Spleen (tissue), 13 donors: ENCODE results near the gene AMY2A. TPM values are rescaled to one million over a fixed set of nuclear protein-coding genes. Genes with fewer than 3 reads are reported as not detected.
"Not testable (repeated sequence)": the region's sequence is repeated elsewhere in the genome, so short reads cannot be mapped to it uniquely, and the experiment has no call there.

Source experiments
- DNase-seq: peaks from one replicate; pipeline ENCODE4 v3.0.0-alpha.2; 2020
- H3K27ac ChIP-seq, 8 donors: fragments of 200-600 bp; sonication (generic) in 7 of 8; 1 replicate in 4 of 8; 2 replicates in 4 of 8; pipeline versions ENCODE4 v1.5.0 to v1.8.0; 2016 to 2021; ENCODE audit warnings: inconsistent platforms in 4 of 8, mild to moderate bottlenecking in 4 of 8, moderate library complexity in 1 of 8
- H3K27me3 ChIP-seq, 7 donors: fragments of 200-600 bp; sonication (generic) in 6 of 7; replicated peaks in 1 of 7; 1 replicate in 4 of 7; 2 replicates in 3 of 7; pipeline versions ENCODE4 v1.5.0 to v1.8.0; 2016 to 2021; ENCODE audit warnings: inconsistent platforms in 3 of 7, mild to moderate bottlenecking in 1 of 7
- H3K36me3 ChIP-seq, 6 donors: fragments of 200-600 bp; sonication (generic) in 5 of 6; 1 replicate in 4 of 6; 2 replicates in 2 of 6; pipeline versions ENCODE4 v1.5.0 to v1.8.0; 2016 to 2021; ENCODE audit warnings: inconsistent platforms in 2 of 6
- H3K4me1 ChIP-seq, 6 donors: fragments of 200-600 bp; sonication (generic) in 5 of 6; 1 replicate in 3 of 6; 2 replicates in 3 of 6; pipeline versions ENCODE4 v1.5.0 to v1.8.0; 2016 to 2021; ENCODE audit warnings: inconsistent platforms in 3 of 6
- H3K4me3 ChIP-seq, 8 donors: fragments of 200-600 bp; sonication (generic) in 7 of 8; 1 replicate in 4 of 8; 2 replicates in 4 of 8; pipeline versions ENCODE4 v1.5.0 to v1.8.0; 2016 to 2021; ENCODE audit warnings: inconsistent platforms in 4 of 8, mild to moderate bottlenecking in 4 of 8, moderate library complexity in 2 of 8
- H3K9me3 ChIP-seq, 8 donors: fragments of 200-600 bp; sonication (generic) in 7 of 8; 1 replicate in 4 of 8; 2 replicates in 4 of 8; pipeline versions ENCODE4 v1.5.0 to v1.8.0; 2016 to 2021; ENCODE audit warnings: inconsistent platforms in 4 of 8
- POLR2A ChIP-seq, 3 donors: fragments of 450-650 bp; IDR thresholded peaks; one replicate each; pipeline ENCODE4 v1.5.1; 2017; ENCODE audit warnings: antibody characterized with exemption in 3 of 3, mild to moderate bottlenecking in 1 of 3
- POLR2AphosphoS5 ChIP-seq, 3 donors: sonication (generic); formaldehyde crosslinking; IDR thresholded peaks; one replicate each; pipeline ENCODE4 v1.5.1; 2017; ENCODE audit warnings: antibody characterized with exemption in 3 of 3
- WGBS, 5 donors: extraction: QIAGEN DNeasy Blood & Tissue Kit in 3 of 5; methylation state at CpG; one replicate each; pipeline versions ENCODE4 v1.1.5 to v1.1.7; 2013 to 2018; 5-methylcytosine and 5-hydroxymethylcytosine counted together
- intact Hi-C: fragments of 100-400 bp; cut with DNase I; formaldehyde crosslinking; loops from one replicate; pipeline ENCODE4 v1.15.0; 2023; ENCODE audit warnings: low total_unique reads
- long read RNA-seq, 2 donors: transcript quantifications; one replicate each; lab custom pipeline, GENCODE V29; 2026
- polyA plus RNA-seq, 3 donors: library from polyadenylated mRNA; stranded (reverse); fragments of 200-250 nt; gene quantifications; one replicate each; pipeline ENCODE4 v1.2.1, GENCODE V29; 2013
- total RNA-seq, 7 donors: library from RNA; depleted of rRNA in 3 of 7; stranded (reverse); fragments of >200 nt in 3 of 7; fragmentation: NEBNext Ultra II Directional in 4 of 7; extraction: Animal tissue kit (Norgen Biotek cat#: 25700) in 4 of 7; gene quantifications; one replicate each; pipeline versions ENCODE4 v1.1.0 to v1.2.1, GENCODE V29; 2016 to 2021
- TF ChIP-seq, protein P1 (sequence below), 11 experiments: fragments of 200-600 bp in 7 of 11; fragments of 450-650 bp in 4 of 11; sonication (generic) in 4 of 11; IDR thresholded peaks in 8 of 11; conservative IDR thresholded peaks in 3 of 11; 1 replicate in 7 of 11; 2 replicates in 4 of 11; pipeline versions ENCODE4 v1.4.0 to v1.8.0; 2016 to 2021; ENCODE audit warnings: antibody characterized with exemption in 11 of 11, inconsistent platforms in 4 of 11, mild to moderate bottlenecking in 1 of 11
- donor health status: healthy with polysubstance abuse.
- donor health status: DM: no; HTN: no; CAD: no; lungs with moderate emphysema.
- donor health status: DM: no; HTN: no; CAD: no.
- donor health status: Bipolar disorder and iron deficiency.
- donor health status: healthy.
- donor health status: DM: no; HTN: no; CAD: no.
- donor health status: DM: yes; HTN: yes; CAD: no.

AMY2A gene
- total RNA-seq (1 to 10 TPM in 3 of 7 donors, under 1 TPM in 1, not detected in 3; 0.43 to 6.9 (median 2.7) TPM), polyA plus RNA-seq (under 1 TPM; 0.06 to 0.16 (median 0.09) TPM)
- long read RNA-seq, donor 1: 0 reads
- long read RNA-seq, donor 2: 0 reads

DNA sequence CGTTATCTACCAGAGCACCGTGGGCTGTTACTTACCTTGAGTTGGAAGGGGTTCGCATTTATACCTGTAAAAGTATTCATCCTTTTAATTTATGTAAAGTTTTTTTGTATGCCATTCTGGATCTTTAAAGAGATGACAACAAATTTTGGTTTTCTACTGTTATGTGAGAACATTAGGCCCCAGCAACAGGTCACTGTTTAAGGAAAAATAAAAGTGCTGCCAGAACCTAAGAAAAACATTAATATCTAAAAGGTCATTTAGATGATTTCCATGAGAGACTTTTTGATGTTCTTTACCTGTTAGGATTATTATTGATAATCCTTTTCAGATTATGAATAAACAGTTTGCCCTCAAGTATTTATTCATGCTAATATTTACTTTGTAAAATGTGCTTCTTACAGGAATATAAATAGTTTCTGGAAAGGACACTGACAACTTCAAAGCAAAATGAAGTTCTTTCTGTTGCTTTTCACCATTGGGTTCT is at the start of gene AMY2A:
TSS of gene AMY2A (plus strand) at position 434 of the 484 bp plus-strand sequence. CDS start at position 448, 14 bp downstream.
- DNase-seq, H3K4me1 ChIP-seq, H3K4me3 ChIP-seq, H3K36me3 ChIP-seq, intact Hi-C loops, H3K27me3 ChIP-seq, H3K27ac ChIP-seq, H3K9me3 ChIP-seq: not testable (repeated sequence)
- 78 to 97% (median 84%) methylated on average over 3 of the region's 3 CpGs for WGBS, 5 donors

DNA sequence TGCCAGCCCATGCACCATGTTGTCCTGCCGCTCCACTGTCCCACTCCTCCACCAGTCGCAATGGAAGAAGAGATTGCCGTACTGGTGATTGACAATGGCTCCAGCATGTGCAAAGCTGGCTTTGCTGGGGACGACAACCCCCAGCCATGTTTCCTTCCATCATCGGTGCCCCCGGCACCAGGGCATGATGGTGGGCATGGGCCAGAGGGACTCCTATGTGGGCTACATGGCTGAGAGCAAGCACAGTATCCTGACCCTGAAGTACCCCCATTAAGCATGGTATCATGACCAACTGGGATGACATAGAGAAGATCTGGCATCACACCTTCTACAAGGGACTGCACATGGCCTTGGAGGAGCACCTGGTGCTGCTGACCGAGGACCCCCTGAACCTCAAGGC is 47.7 kb upstream of the AMY2A start:
- Histone ChIP-seq H3K9me3 (no peaks in the 10 kb centered on the region), H3K4me1 (no peaks in the 10 kb centered on the region), H3K36me3 (peaks cover 0 to 35% (median 7%) of the 10 kb centered on the region in 6 donors), H3K27ac (no peak overlapping the region), H3K4me3 (no peak overlapping the region), H3K27me3 (no peaks in the 10 kb centered on the region)
- DNase-seq: no peak
- TF ChIP-seq POLR2A (IDR thresholded peaks at IDR 0.05) (no peak), POLR2AphosphoS5 (IDR thresholded peaks at IDR 0.05) (no peak)
- TF ChIP-seq, protein P1, sequence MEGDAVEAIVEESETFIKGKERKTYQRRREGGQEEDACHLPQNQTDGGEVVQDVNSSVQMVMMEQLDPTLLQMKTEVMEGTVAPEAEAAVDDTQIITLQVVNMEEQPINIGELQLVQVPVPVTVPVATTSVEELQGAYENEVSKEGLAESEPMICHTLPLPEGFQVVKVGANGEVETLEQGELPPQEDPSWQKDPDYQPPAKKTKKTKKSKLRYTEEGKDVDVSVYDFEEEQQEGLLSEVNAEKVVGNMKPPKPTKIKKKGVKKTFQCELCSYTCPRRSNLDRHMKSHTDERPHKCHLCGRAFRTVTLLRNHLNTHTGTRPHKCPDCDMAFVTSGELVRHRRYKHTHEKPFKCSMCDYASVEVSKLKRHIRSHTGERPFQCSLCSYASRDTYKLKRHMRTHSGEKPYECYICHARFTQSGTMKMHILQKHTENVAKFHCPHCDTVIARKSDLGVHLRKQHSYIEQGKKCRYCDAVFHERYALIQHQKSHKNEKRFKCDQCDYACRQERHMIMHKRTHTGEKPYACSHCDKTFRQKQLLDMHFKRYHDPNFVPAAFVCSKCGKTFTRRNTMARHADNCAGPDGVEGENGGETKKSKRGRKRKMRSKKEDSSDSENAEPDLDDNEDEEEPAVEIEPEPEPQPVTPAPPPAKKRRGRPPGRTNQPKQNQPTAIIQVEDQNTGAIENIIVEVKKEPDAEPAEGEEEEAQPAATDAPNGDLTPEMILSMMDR (IDR thresholded peaks at IDR 0.05 in 8 of 11, conservative IDR thresholded peaks at IDR 0.05 in 3 of 11): no peak
- 91 to 98% (median 96%) methylated on average over 7 of the region's 7 CpGs for WGBS, 5 donors
- intact Hi-C loops: no loop called here

DNA sequence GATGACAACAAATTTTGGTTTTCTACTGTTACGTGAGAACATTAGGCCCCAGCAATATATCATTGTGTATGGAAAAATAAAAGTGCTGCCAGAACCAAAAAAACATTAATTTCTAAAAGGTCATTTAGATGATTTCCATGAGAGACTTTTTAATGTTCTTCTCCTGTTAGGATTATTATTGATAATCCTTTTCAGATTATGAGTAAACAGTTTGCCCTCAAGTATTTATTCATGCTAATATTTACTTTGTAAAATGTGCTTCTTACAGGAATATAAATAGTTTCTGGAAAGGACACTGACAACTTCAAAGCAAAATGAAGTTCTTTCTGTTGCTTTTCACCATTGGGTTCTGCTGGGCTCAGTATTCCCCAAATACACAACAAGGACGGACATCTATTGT is 45.9 kb upstream of the AMY2A start, which contains the start of gene AMY2B:
TSS of gene AMY2B (plus strand) at position 301 of the 400 bp plus-strand sequence. CDS start at position 315, 14 bp downstream.
- intact Hi-C loops, DNase-seq, H3K27me3 ChIP-seq, H3K4me3 ChIP-seq, H3K27ac ChIP-seq, H3K4me1 ChIP-seq, H3K9me3 ChIP-seq: not testable (repeated sequence)
- H3K36me3 ChIP-seq: peaks cover 0 to 40% (median 7%) of the 10 kb centered on the region in 6 donors
- 95 to 99% (median 98%) methylated on average over 2 of the region's 2 CpGs for WGBS, 5 donors

DNA sequence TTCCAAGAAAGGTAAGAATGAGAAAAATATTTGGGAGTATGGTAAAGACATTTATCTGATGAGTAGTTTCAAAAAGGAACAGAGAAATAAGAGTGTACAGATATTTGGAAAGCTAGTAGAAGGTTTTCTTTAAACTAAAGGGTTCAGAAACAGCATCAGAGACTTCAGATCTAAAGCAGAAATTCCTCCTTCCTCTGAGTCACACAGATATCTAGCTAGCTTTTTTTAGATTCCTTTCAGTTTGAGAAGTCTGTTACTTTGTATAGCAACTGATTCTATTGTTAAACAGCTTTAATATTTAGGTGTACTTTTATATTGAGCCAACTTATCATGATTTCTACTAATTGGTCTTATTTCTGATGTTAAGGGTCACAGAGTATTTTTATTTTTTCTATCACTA is 41.2 kb upstream of the AMY2A start:
- intact Hi-C loops: no loop called here
- no peak for TF ChIP-seq POLR2AphosphoS5 (IDR thresholded peaks at IDR 0.05)
- TF ChIP-seq, protein P1 (IDR thresholded peaks at IDR 0.05 in 8 of 11, conservative IDR thresholded peaks at IDR 0.05 in 3 of 11): no peak
- TF ChIP-seq POLR2A (IDR thresholded peaks at IDR 0.05): no peak
- H3K27me3 ChIP-seq: no peaks in the 10 kb centered on the region
- no peak overlapping the region for H3K4me3 ChIP-seq
- H3K4me1 ChIP-seq: no peaks in the 10 kb centered on the region
- DNase-seq: no peak
- no peaks in the 10 kb centered on the region for H3K9me3 ChIP-seq
- no peak overlapping the region for H3K27ac ChIP-seq
- peaks cover 0 to 39% (median 0%) of the 10 kb centered on the region in 6 donors for H3K36me3 ChIP-seq

DNA sequence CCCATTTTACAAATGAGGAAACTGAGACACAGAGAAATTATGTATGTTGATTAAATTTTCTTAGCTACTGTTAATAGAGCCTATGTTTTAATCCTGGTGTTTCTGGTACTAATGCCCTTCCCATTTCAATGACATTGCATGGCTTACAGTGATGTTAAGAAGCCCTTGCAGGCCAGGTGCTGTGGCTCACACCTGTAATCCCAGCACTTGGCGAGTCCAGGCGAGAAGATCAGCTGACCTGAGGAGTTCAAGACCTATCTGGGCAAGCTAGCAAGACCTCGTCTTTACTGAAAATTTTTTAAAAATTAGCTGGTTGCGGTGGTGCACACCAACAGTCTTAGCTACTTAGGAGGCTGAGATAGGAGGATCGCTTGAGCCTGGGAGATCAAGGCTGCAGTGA is 40.4 kb upstream of the AMY2A start:
- H3K9me3 ChIP-seq, H3K27me3 ChIP-seq, H3K4me1 ChIP-seq, intact Hi-C loops, DNase-seq, H3K4me3 ChIP-seq, H3K27ac ChIP-seq: not testable (repeated sequence)
- 93 to 100% (median 98%) methylated on average over 3 to 4 of the region's 5 CpGs for WGBS, 5 donors
- H3K36me3 ChIP-seq: peaks cover 0 to 39% (median 0%) of the 10 kb centered on the region in 6 donors

DNA sequence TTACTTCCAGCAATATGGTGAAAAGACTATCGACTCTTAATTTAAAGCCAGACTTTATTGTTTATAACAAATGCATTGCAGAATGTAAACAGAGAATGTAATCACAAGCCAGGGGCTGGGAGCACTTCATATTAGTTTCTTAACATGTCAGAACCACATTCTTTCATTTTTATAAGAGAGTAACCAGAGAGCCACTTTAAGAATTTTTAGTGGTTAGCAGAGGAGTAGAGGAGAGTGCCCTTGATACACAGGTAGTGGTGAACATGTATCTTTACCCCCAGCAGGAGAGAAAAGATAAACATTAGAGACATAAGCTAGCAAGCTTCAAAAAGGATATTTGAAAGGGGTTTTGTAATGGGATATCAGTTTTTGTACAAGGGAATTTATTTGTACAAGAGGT is 34.8 kb upstream of the AMY2A start:
- no peaks in the 10 kb centered on the region for H3K27me3 ChIP-seq
- intact Hi-C loops: no loop called here
- no peak overlapping the region for H3K27ac ChIP-seq
- no peak for DNase-seq
- H3K4me1 ChIP-seq: no peaks in the 10 kb centered on the region
- no peak for TF ChIP-seq POLR2AphosphoS5 (IDR thresholded peaks at IDR 0.05)
- TF ChIP-seq POLR2A (IDR thresholded peaks at IDR 0.05): no peak
- TF ChIP-seq, protein P1 (IDR thresholded peaks at IDR 0.05 in 8 of 11, conservative IDR thresholded peaks at IDR 0.05 in 3 of 11): no peak
- H3K36me3 ChIP-seq: peaks cover 0 to 21% (median 0%) of the 10 kb centered on the region in 6 donors
- WGBS, 5 donors: 87 to 95% (median 89%) methylated on average over 1 of the region's 1 CpG
- H3K9me3 ChIP-seq: peaks cover 0 to 6% (median 0%) of the 10 kb centered on the region in 8 donors
- H3K4me3 ChIP-seq: no peak overlapping the region
